Measurements from ENCODE around the gene TSPAN17.

TSPAN17 gene

DNA sequence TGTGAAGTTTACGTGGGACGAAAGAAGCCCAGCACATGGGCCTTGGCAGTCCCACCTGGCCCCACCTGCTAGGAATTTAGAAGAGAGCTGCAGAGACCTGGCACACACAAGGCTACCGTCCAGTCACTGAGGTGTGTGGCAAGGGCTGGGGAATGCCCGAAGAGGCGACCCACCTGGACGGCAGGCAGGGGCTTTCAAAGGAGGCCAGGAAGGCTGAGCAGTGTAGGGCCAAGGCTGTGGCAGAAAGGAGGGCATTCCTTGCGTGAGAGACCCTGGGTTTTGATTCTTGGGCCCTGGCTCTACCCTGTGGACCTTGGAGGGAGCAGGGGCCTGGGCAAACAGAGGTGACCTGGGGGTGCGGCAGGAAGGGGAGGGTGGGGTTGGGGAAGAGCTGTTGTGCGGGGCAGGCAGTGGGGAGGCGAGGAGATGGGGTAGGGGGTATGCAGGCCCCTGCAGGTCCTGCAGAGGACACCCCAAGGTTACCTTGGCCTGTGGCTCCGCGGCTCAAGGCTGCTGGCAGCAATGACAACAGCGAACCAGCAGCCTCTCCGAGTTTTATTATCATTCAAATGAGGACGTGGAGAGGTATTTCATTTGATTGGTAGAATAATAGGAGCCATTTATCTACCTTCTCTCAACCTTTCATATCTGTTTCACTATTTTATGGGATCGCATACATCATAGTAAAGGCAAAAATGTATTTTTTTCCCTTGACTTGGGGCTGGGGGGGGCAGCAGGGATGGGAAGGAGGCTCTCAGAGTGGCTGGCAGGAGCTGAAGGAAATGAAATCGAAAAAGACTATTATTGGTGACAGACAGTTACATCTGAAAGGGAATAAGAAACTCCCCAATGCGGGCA lies 24.8 kb downstream of the TSPAN17 start:
- Histone ChIP-seq H3K36me3 (ENCODE audit: insufficient read depth, low read length) (no peaks in the 10 kb centered on the region), H3K79me2 (ENCODE audit: insufficient read depth, low read length) (no peaks in the 10 kb centered on the region), H3K4me1 (ENCODE audit: insufficient read depth, low read length, severe bottlenecking) (no peaks in the 10 kb centered on the region), H3K9ac (ENCODE audit: low read length) (no peak overlapping the region), H3K9me2 (ENCODE audit: low read depth, low read length) (no peaks in the 10 kb centered on the region), H4K20me1 (ENCODE audit: insufficient read depth, low read length) (no peaks in the 10 kb centered on the region), H3K4me2 (ENCODE audit: low read length) (no peak overlapping the region), H3K27ac (ENCODE audit: low read depth, low read length, poor library complexity, severe bottlenecking) (no peak overlapping the region), H3K9me3 (ENCODE audit: low read length) (no peaks in the 10 kb centered on the region), H3K4me3 (ENCODE audit: low read depth, low read length, poor library complexity, severe bottlenecking) (no peak overlapping the region), H3K27me3 (ENCODE audit: insufficient read depth, low read length) (no peaks in the 10 kb centered on the region; the same call in 1 of the 2 replicates), H3F3A (ENCODE audit: insufficient read depth, low read length) (no peaks in the 10 kb centered on the region), H2AFZ (ENCODE audit: low read length) (no peak overlapping the region)
- TF ChIP-seq, protein P1, sequence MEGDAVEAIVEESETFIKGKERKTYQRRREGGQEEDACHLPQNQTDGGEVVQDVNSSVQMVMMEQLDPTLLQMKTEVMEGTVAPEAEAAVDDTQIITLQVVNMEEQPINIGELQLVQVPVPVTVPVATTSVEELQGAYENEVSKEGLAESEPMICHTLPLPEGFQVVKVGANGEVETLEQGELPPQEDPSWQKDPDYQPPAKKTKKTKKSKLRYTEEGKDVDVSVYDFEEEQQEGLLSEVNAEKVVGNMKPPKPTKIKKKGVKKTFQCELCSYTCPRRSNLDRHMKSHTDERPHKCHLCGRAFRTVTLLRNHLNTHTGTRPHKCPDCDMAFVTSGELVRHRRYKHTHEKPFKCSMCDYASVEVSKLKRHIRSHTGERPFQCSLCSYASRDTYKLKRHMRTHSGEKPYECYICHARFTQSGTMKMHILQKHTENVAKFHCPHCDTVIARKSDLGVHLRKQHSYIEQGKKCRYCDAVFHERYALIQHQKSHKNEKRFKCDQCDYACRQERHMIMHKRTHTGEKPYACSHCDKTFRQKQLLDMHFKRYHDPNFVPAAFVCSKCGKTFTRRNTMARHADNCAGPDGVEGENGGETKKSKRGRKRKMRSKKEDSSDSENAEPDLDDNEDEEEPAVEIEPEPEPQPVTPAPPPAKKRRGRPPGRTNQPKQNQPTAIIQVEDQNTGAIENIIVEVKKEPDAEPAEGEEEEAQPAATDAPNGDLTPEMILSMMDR (IDR thresholded peaks at IDR 0.05; ENCODE audit: low read length) = no peak
- no peak for TF ChIP-seq EZH2 (IDR thresholded peaks at IDR 0.05; ENCODE audit: borderline replicate concordance, low read length)

- Histone ChIP-seq H3F3A (ENCODE audit: insufficient read depth, low read length) (no peaks in the 10 kb centered on the region), H3K4me3 (ENCODE audit: low read depth, low read length, poor library complexity, severe bottlenecking) (no peak overlapping the region), H3K27ac (ENCODE audit: low read depth, low read length, poor library complexity, severe bottlenecking) (no peak overlapping the region), H4K20me1 (ENCODE audit: insufficient read depth, low read length) (no peaks in the 10 kb centered on the region), H2AFZ (ENCODE audit: low read length) (no peak overlapping the region), H3K79me2 (ENCODE audit: insufficient read depth, low read length) (no peaks in the 10 kb centered on the region), H3K36me3 (ENCODE audit: insufficient read depth, low read length) (no peaks in the 10 kb centered on the region), H3K27me3 (ENCODE audit: insufficient read depth, low read length) (no peaks in the 10 kb centered on the region; the same call in 1 of the 2 replicates), H3K9ac (ENCODE audit: low read length) (no peak overlapping the region), H3K9me3 (ENCODE audit: low read length) (no peaks in the 10 kb centered on the region), H3K4me2 (ENCODE audit: low read length) (no peak overlapping the region), H3K9me2 (ENCODE audit: low read depth, low read length) (no peaks in the 10 kb centered on the region), H3K4me1 (ENCODE audit: insufficient read depth, low read length, severe bottlenecking) (no peaks in the 10 kb centered on the region)
- no peak for TF ChIP-seq EZH2 (IDR thresholded peaks at IDR 0.05; ENCODE audit: borderline replicate concordance, low read length)
- TF ChIP-seq, protein P1 (IDR thresholded peaks at IDR 0.05; ENCODE audit: low read length) = no peak
Measured at GRCh38 chr5:176673651-176674583, 26.6 kb downstream of the TSPAN17 start.

DNA sequence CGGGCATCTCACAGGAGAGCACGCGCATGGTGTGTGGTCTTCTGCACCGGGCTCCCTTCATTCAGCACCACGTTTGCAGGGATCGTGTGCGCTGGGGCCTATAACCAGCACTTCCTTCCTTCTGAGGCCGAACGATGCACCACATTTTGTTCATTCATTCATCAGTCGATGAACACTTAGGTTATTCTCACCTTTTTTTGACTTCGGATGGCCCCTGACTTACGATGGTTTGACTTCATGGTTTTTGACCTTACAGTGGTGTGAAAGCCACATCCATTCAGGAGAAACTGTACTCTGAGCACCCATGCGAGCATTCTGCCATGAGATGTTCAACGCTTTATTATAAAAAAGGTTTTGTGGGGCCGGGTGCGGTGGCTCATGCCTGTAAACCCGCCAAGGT lies 27.5 kb downstream of the TSPAN17 start:
- no peak overlapping the region for H3K27ac ChIP-seq (ENCODE audit: low read depth, low read length, poor library complexity, severe bottlenecking)
- H3K9me2 ChIP-seq (ENCODE audit: low read depth, low read length) = no peaks in the 10 kb centered on the region
- H3K79me2 ChIP-seq (ENCODE audit: insufficient read depth, low read length) = no peaks in the 10 kb centered on the region
- TF ChIP-seq EZH2 (IDR thresholded peaks at IDR 0.05; ENCODE audit: borderline replicate concordance, low read length) = no peak
- no peak overlapping the region for H2AFZ ChIP-seq (ENCODE audit: low read length)
- no peaks in the 10 kb centered on the region for H3K9me3 ChIP-seq (ENCODE audit: low read length)
- H3K9ac ChIP-seq (ENCODE audit: low read length) = no peak overlapping the region
- no peaks in the 10 kb centered on the region for H3F3A ChIP-seq (ENCODE audit: insufficient read depth, low read length)
- no peaks in the 10 kb centered on the region for H4K20me1 ChIP-seq (ENCODE audit: insufficient read depth, low read length)
- H3K27me3 ChIP-seq (ENCODE audit: insufficient read depth, low read length) = no peaks in the 10 kb centered on the region; the same call in 1 of the 2 replicates
- no peak overlapping the region for H3K4me3 ChIP-seq (ENCODE audit: low read depth, low read length, poor library complexity, severe bottlenecking)
- no peak overlapping the region for H3K4me2 ChIP-seq (ENCODE audit: low read length)
- no peaks in the 10 kb centered on the region for H3K36me3 ChIP-seq (ENCODE audit: insufficient read depth, low read length)
- H3K4me1 ChIP-seq (ENCODE audit: insufficient read depth, low read length, severe bottlenecking) = no peaks in the 10 kb centered on the region

Data from OCI-LY1 (cell line).